Measurements from ENCODE around the gene FSCN2.

GRCh38 chr17:81487487-81488275 is 40.5 kb upstream of the FSCN2 start:
- no peak for TF ChIP-seq CTCF (conservative IDR thresholded peaks at IDR 0.05)
- no peak for TF ChIP-seq EZH2 (IDR thresholded peaks at IDR 0.05; ENCODE audit: low read depth)
